HG03558 (cell line): ENCODE data around the gene RAB32.

Source experiments
- ATAC-seq: cut with Tn5 transposase; IDR thresholded peaks from one replicate; pipeline ENCODE4 v1.9.1; 2021; ENCODE audit warnings: moderate number of reproducible peaks; ENCODE audit not compliant: unreplicated experiment; ENCODE audit errors: extremely low read depth

RAB32 gene

DNA sequence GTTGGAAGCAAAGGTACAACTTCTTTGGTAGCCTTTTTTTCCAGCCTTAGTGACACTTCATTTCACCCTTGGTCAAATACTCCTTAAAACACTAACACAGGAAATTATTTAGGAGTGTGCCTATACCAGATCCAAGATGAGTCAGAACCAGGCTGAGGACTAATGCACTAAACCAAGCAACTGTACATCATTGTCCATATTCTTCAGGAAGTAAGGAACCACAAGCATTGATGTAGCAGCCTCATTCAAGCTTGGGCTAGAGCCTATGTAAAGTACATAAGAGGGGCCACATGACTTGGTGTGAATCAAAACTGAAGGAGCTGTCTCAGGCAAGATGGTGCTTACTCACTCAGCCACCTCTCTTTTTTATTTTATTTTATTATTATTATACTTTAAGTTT, 34.4 kb downstream of the RAB32 start:
- no peak for ATAC-seq

DNA sequence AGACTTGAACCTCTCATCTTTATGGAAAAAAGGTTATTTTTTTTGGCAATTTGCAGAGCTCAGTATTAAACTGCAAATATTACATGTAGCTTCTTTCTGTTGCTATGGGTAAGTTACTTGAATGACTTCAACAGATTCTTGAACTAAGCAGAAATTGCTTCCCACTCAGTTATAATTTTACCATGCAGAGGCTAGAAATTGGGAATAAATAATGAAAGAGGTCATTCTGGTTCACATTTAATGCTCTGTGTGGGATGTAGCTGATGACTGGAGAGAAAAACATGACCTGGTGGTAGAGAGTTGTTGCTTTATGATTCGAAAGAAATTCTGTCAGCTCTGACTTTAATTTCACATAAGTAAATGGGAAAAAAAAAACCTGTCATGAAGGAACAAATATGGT, 38.3 kb downstream of the RAB32 start:
- ATAC-seq: no peak

DNA sequence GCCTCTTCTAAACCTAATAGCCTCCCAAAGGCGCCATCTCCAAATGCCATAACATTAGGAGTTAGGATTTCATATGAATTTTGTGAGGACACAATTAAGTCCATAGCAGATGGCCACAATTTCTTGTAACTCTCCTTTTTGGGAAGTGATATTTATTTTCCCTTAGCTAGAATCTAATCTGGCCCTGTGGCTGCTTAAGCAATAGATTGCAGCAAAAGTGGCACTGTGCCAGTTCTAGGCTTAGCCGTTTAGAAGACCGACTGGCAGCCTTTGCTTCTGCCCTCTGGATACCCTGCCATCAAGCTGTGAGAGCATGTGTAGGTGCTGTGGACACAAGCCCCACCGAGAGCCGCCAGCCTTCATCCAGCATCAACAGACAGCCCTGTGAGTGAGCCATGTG, 39.2 kb downstream of the RAB32 start:
- no peak for ATAC-seq

- no peak for ATAC-seq
Measured at GRCh38 chr6:146583966-146584365, 40.3 kb downstream of the RAB32 start.

DNA sequence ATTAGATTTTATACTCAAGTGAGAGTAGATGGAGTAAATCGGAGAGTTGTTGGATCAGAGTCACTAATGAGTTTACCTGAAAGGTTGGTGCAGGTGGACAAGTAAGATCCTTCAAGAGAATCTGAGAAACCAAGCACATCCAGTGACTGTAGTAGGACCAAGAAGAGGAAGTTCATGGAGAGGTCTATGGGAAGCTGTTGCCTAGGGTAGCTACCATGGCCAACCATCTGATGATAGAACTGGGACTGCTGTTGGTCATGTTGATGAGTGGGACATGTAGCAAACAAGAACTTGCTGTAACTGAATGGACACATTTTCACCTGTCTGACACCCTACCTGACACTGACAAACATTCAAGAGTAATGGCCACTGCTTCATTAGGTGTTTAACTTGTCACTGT, 43.8 kb downstream of the RAB32 start:
- no peak for ATAC-seq

DNA sequence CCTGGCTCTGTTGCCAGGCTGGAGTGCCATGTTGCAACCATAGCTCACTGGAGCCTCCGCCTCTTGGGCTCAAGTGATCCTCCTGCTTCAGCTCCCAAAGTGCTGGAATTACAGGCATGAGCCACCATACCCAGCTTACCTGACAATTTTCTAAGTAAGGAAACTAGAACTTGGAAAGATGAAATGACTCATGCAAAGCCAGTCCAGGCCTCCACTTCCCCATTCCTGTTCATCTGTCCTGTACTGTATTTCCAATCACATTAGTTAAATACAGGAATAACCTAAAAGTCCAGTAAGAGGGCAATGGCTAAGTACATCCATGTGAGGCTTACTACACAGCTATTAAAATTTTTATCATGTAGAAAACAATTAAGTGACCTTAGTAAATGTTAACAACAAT, 46.9 kb downstream of the RAB32 start:
- no peak for ATAC-seq

- no peak for ATAC-seq
Measured at GRCh38 chr6:146592451-146592850, 48.8 kb downstream of the RAB32 start.

DNA sequence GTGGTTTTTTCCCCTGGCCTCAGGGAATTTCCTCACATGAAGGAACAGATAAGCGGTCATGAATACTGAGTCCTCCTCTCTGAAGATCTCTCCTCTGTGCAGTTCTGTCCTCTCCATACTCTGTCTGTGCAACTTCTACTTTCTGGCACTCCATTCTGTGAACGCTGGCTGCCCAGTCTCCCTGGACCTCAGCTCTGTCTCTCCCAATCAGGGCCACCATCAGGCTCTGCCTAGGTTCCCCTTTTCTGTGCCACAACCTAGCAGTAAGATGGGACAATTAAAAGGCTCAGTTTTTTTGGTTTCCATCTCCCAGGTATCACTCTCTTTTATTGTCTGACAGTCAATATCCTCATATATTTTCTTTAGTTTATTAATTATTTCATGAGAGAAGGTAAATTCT, 50.4 kb downstream of the RAB32 start:
- ATAC-seq: no peak

DNA sequence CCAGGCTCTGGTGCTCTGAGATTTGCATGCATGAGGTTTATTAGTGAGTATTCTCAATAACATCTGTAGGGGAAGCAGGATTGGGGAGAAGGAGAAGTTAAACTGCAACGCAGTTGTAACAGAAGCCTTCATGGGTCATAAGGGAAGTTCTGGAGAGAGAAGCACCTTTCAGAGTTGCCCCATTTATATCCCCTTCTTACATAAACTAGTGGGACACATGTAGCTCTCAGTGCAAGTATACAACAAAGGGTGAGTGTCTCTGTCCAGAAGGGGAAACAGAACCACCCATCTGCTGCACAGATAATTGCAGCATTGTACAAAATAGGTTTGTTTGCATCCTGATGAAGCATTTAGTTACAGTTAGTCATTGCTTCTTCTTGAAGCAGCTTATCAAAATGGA, 50.9 kb downstream of the RAB32 start:
- no peak for ATAC-seq

DNA sequence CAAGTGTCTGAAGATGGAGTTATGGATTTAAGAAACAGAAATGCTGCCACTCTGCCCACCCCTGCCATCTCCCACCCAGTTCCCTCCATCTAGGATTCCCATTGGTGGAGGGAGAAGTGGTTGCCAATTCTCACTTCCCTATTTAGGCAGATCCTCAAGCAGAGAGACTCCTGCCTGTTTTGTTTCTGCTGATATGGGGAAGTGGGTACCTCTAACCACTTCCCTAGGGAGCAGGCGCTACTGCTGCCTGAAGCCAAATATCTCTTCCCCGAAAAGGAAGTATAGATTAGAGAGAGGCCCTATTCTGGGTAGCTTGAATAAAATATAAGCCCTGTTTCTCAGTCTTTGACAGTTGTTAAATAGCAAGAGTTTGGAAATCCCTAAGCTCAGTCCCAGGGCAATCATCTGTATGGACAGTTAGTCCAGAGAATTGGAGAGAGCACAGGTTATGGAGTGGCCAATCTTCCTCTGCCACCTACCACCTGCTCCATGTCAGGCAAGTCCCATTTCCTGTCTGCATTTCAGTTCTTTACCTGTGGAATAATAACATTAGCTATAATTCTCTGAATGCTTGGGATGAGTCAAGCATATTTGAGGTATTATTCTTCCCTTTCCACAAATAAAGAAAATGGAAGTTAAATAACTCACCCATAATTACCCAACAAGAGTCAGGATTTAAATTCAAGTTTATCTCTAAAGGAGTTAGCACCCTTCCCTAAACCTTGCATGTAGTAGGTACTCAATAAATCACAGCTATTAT, 52.5 kb downstream of the RAB32 start:
- no peak for ATAC-seq

DNA sequence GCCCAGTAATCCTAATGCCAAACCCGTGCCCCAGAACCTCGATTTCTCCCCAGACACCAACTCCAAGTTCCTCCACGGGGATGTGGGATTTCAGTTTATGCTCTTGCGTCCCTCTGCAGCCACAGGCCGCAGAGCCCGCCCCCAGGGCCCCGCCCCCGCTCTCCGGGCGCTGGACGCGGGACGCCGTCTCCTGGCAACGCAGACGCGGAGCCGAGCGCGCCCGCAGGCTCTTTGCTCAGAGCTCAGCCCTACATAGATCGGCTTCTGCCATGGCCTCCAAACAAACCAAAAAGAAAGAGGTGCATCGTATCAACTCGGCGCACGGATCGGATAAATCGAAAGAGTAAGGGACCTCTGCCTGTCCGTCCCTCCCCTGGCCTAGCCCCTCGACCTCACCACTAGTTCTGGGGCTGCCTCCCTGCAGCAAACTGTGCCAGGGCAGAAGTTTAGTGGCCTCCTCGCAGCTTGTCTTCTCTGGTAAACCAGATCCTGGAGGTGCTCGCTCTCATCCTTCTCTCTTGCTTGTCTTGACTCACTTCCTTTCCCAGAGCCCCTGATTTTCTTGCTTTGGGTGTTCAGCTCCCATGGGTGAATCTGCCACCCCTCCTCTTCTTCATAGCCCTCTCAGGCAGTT, 55.3 kb downstream of the RAB32 start, which contains the start of gene ADGB:
Gene ADGB (plus strand): TSS at position 201 of the 634 bp plus-strand sequence. CDS start 69 bp downstream, at position 270.
- ATAC-seq: no peak

GRCh38 chr6:146601352-146601751, 57.7 kb downstream of the RAB32 start:
- no peak for ATAC-seq

GRCh38 chr6:146602526-146602925, 58.9 kb downstream of the RAB32 start:
- no peak for ATAC-seq
